Astrocyte of the spinal cord (primary cell): ENCODE measurements around the gene DCTN5.

Experiments
- DNase-seq: peaks from one replicate; pipeline ENCODE4 v3.0.0; 2011; ENCODE audit warnings: low read depth, low spot score
- H3K4me3 ChIP-seq: 2 replicates; pipeline ENCODE4 v1.5.1; 2011; ENCODE audit warnings: low read depth, mild to moderate bottlenecking, low read length, moderate library complexity
- CTCF ChIP-seq: IDR thresholded peaks from 2 replicates; pipeline ENCODE4 v1.5.1; 2012; ENCODE audit warnings: low read depth, mild to moderate bottlenecking, low read length, inconsistent platforms
- in situ Hi-C: cut with HindIII; loops from 2 replicates; pipeline ENCODE4 v1.10.0; 2017; ENCODE audit warnings: low sequenced_read_pairs

DCTN5 gene

DNA sequence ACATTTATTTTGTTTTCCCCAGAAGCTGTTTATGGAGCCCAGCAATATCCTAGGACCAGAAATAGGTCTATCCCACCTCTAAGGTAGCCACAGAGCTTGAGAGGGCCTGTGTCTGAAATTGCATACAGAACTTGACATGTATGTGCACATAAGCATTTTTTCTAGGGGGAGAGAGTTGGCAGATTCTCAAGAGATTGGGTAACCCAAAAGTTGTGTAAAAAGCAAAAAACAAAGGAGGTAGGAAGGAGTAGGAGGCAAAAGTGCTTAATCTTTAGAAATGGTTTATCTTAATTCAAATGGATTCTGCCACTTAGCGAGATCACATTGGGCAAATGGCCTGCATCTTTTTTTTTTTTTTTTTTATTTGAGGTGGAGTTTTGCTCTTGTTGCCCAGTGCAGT, 40.9 kb downstream of the DCTN5 start:
- H3K4me3 ChIP-seq = no peak overlapping the region
- no peak for TF ChIP-seq CTCF
- in situ Hi-C loops = no loop called here
- DNase-seq = no peak

GRCh38 chr16:23683487-23683886, 42.2 kb downstream of the DCTN5 start:
- no peak overlapping the region for H3K4me3 ChIP-seq
- no peak for TF ChIP-seq CTCF
- in situ Hi-C loops = no loop called here
- DNase-seq = no peak

DNA sequence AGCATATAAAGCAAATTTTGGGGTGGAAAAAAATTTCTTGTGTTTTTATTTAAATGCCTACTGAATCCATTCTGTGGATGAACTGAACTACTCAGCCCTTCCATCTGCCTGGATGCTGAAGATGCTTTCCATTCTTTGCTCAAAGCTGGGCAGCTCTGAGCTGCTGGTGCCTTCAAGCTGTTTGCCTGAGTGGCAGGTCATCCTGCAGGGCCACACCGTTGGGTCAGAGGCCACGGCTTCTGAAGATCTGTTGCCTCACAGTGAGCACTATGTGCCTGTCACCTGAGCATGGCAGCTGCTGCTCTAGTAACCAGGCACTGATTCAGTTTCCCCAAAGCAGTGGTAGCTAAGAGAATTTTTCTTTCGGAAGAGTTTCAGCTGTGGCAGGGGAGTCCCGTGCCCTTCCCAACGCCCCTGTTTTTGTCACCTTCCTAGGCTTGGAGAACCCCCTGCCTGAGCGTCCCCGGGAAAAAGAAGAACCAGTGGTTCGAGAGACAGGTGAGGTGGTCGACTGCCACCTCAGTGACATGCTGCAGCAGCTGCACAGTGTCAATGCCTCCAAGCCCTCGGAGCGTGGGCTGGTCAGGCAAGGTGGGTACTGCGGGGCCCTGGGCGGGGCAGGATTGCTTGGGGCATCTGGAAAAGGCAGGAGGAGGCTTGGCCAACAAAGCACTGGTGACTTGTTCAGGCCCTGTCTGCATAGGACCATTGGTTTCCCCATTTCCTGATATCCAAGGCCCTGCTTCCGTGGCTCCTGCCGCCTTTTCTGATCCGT, 46.0 kb downstream of the DCTN5 start:
- no peak for DNase-seq
- H3K4me3 ChIP-seq = no peak overlapping the region
- in situ Hi-C loops = no loop called here
- TF ChIP-seq CTCF = no peak

GRCh38 chr16:23689442-23690187, 48.3 kb downstream of the DCTN5 start:
- no peak for TF ChIP-seq CTCF
- no peak for DNase-seq
- no peak overlapping the region for H3K4me3 ChIP-seq
- in situ Hi-C loops = no loop called here

- H3K4me3 ChIP-seq = no peak overlapping the region
- in situ Hi-C loops = no loop called here
- no peak for DNase-seq
- TF ChIP-seq CTCF = no peak
These were observed 49.7 kb downstream of the DCTN5 start for GRCh38 chr16:23690771-23691482.

DNA sequence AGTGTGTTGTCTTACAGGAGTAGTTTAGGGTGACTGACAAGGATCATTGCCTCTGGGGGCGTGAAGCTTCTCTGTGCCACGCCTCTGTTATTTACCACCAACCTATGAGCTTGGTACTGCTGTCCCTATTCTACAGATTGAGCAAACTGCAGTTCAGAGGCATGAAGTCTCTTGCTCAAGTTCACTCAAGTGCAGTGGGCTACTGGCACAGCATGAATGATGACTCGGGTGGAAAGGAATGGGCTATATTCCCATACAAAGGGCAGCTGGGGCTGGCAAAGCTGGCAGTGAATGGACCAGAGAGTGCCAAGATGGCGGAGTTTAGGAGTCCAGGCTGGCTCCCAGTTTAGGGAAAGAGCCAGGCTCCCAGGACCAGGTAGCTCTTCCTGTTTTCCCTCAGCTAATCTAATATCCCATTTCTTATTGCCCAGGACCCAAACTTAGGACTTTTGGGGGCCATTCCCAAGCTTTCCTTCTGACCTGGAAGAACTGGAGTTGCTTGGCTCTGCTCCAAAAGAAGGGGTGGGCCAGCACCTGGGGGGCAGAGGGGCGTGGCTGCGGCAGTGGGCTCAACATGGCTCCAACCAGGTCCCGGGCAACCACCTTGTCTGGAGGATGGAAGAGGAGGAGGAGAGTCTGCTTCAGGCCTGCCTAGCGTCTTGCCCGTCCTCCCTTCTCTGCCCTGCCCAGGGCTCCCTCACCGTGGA, 50.4 kb downstream of the DCTN5 start:
- no peak overlapping the region for H3K4me3 ChIP-seq
- DNase-seq = peak; percentile 17
- in situ Hi-C loops = no loop called here
- TF ChIP-seq CTCF = no peak
